Esophagus muscularis mucosa (tissue), 4 donors: Measurements from ENCODE around the gene ISOC2.

Source experiments
- CTCF ChIP-seq, 3 experiments: fragments of 200-600 bp in 2 of 3; fragments of 450-650 bp in 1 of 3; sonication (generic) in 2 of 3; IDR thresholded peaks; one replicate each; pipeline ENCODE4 v1.5.1; 2017 to 2019; ENCODE audit warnings: antibody characterized with exemption in 3 of 3, mild to moderate bottlenecking in 2 of 3, moderate library complexity in 1 of 3
- EP300 ChIP-seq: sonication (generic); formaldehyde crosslinking; IDR thresholded peaks from one replicate; pipeline ENCODE4 v1.6.1; 2017; ENCODE audit warnings: antibody characterized with exemption
- POLR2AphosphoS5 ChIP-seq, 2 donors: sonication (generic); formaldehyde crosslinking; IDR thresholded peaks; one replicate each; pipeline ENCODE4 v1.6.1; 2017; ENCODE audit warnings: antibody characterized with exemption in 2 of 2

GRCh38 chr19:55408533-55408872 lies 52.9 kb downstream of the ISOC2 start:
- TF ChIP-seq EP300 (no peak), CTCF (IDR thresholded peaks at IDR 0.05) (no peak), POLR2AphosphoS5 (IDR thresholded peaks at IDR 0.05) (no peak)
